ENCODE measurements around the gene PERCC1.
"Not testable (repeated sequence)": the region's sequence is repeated elsewhere in the genome, so short reads cannot be mapped to it uniquely, and the experiment has no call there.

Gene PERCC1

GRCh38 chr16:1434644-1435592, 4.0 kb downstream of the PERCC1 start:
- no peak for DNase-seq (ENCODE audit: low spot score)

GRCh38 chr16:1435921-1436697, 5.2 kb downstream of the PERCC1 start:
- no peak for DNase-seq (ENCODE audit: low spot score)

- no peak for DNase-seq (ENCODE audit: low spot score)
Measured at GRCh38 chr16:1436731-1437355, 6.0 kb downstream of the PERCC1 start.

GRCh38 chr16:1437606-1438005, 6.7 kb downstream of the PERCC1 start:
- no peak for DNase-seq (ENCODE audit: low spot score)

GRCh38 chr16:1438229-1439057, 7.6 kb downstream of the PERCC1 start:
- no peak for DNase-seq (ENCODE audit: low spot score)

- DNase-seq (ENCODE audit: low spot score): no peak
Measured at GRCh38 chr16:1439058-1439698, 8.3 kb downstream of the PERCC1 start.

GRCh38 chr16:1439699-1440074, 8.8 kb downstream of the PERCC1 start:
- not testable (repeated sequence) for DNase-seq (ENCODE audit: low spot score)

- no peak for DNase-seq (ENCODE audit: low spot score)
Measured at GRCh38 chr16:1441391-1441829, 10.5 kb downstream of the PERCC1 start.

GRCh38 chr16:1442697-1443096, 11.8 kb downstream of the PERCC1 start:
- no peak for DNase-seq (ENCODE audit: low spot score)

- no peak for DNase-seq (ENCODE audit: low spot score)
Measured at GRCh38 chr16:1443403-1443973, 12.6 kb downstream of the PERCC1 start.

- DNase-seq (ENCODE audit: low spot score): no peak
Measured at GRCh38 chr16:1443980-1444729, 13.3 kb downstream of the PERCC1 start, which contains the start of gene CCDC154. Gene CCDC154 (minus strand): TSS chr16:1444556. CDS start chr16:1444322, 234 bp downstream.

- DNase-seq (ENCODE audit: low spot score): no peak
Measured at GRCh38 chr16:1444730-1445517, 14.0 kb downstream of the PERCC1 start.

- DNase-seq (ENCODE audit: low spot score): no peak
Measured at GRCh38 chr16:1445518-1446203, 14.8 kb downstream of the PERCC1 start.

- DNase-seq (ENCODE audit: low spot score): no peak
Measured at GRCh38 chr16:1446296-1447080, 15.6 kb downstream of the PERCC1 start.

GRCh38 chr16:1447965-1448364, 17.1 kb downstream of the PERCC1 start:
- no peak for DNase-seq (ENCODE audit: low spot score)

GRCh38 chr16:1448536-1449116, 17.7 kb downstream of the PERCC1 start:
- DNase-seq (ENCODE audit: low spot score): no peak

- no peak for DNase-seq (ENCODE audit: low spot score)
Measured at GRCh38 chr16:1449201-1449788, 18.4 kb downstream of the PERCC1 start.

Data from hematopoietic multipotent progenitor cell treated with erythropoietin and hydrocortisone succinate and interleukin-3 and kit ligand, for 15 days (in vitro differentiated cells).